ENCODE measurements around the gene EEF1G.
"Not testable (repeated sequence)": the region's sequence is repeated elsewhere in the genome, so short reads cannot be mapped to it uniquely, and the experiment has no call there.

Gene EEF1G

DNA sequence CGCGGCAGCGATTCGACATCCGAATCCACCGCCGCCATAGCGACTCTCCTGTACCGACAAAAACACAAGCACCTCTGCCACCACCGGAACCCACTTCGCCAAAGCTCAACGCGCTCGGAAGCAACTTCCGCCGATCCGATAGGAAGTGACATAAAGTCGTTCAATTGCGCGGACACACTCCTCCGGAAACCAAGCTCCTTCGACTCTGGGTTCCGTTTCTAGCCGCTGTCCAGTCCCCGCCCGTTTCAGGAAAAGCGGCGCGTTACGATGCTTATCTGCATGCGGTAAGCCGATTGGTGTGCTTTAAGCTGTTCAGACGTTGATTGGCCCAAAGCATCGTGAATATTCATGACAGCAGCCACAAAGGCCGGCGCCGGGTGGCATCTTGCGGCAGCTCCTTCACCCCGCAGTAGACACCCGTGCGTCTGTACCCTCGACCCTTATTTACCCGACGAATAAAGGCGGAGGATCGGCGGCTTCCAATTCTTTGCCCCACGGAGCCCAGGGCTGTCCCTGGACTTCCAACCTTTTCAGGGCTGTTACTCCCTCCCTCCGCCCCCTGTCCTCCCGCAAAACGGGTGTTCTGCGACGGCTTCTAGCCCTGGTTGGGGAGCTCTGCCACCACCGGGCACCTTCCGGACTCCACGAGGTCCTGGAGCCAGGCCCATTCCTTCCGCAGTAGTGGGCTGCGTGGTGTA lies 17.9 kb upstream of the EEF1G start, which contains the start of gene TUT1:
TSS of gene TUT1 (minus strand) at position 76 of the 698 bp plus-strand sequence. CDS start at position 38, 38 bp downstream.
- TF ChIP-seq EZH2 (IDR thresholded peaks at IDR 0.05) (no peak), POLR2AphosphoS5 (IDR thresholded peaks at IDR 0.05; ENCODE audit: borderline replicate concordance, low read depth, low read length) (peak; percentile 98), FOXP2 (optimal IDR thresholded peaks at IDR 0.05; ENCODE audit: control extremely low read depth, extremely low read length, insufficient read depth) (peak; percentile 77)
- peaks cover 55% of the 10 kb centered on the region for H3K36me3 ChIP-seq (ENCODE audit: insufficient read depth, low read length)
- peak within 1 kb of the TSS; percentile 89 for H3K27ac ChIP-seq
- no peaks in the 10 kb centered on the region for H3K9me3 ChIP-seq (ENCODE audit: low read depth, low read length)
- DNase-seq (ENCODE audit: low read depth, low spot score) = peak; percentile 98
- peak within 1 kb of the TSS; percentile 94 for H3K9ac ChIP-seq (ENCODE audit: insufficient read length)
- peak within 1 kb of the TSS; percentile 90 for H3K4me3 ChIP-seq

GRCh38 chr11:62588966-62589637 lies 15.4 kb upstream of the EEF1G start:
- Histone ChIP-seq H3K4me3 (no peak overlapping the region), H3K27ac (no peak overlapping the region), H3K9me3 (ENCODE audit: low read depth, low read length) (no peaks in the 10 kb centered on the region), H3K9ac (ENCODE audit: insufficient read length) (no peak overlapping the region), H3K36me3 (ENCODE audit: insufficient read depth, low read length) (peaks cover 43% of the 10 kb centered on the region)
- no peak for TF ChIP-seq FOXP2 (optimal IDR thresholded peaks at IDR 0.05; ENCODE audit: control extremely low read depth, extremely low read length, insufficient read depth)
- no peak for TF ChIP-seq EZH2 (IDR thresholded peaks at IDR 0.05)
- no peak for TF ChIP-seq POLR2AphosphoS5 (IDR thresholded peaks at IDR 0.05; ENCODE audit: borderline replicate concordance, low read depth, low read length)
- no peak for DNase-seq (ENCODE audit: low read depth, low spot score)

- peaks cover 45% of the 10 kb centered on the region for H3K36me3 ChIP-seq (ENCODE audit: insufficient read depth, low read length)
- H3K4me3 ChIP-seq; H3K9me3 ChIP-seq (ENCODE audit: low read depth, low read length); DNase-seq (ENCODE audit: low read depth, low spot score); H3K9ac ChIP-seq (ENCODE audit: insufficient read length); H3K27ac ChIP-seq: not testable (repeated sequence)
These were observed 11.7 kb upstream of the EEF1G start for GRCh38 chr11:62585356-62585755.

DNA sequence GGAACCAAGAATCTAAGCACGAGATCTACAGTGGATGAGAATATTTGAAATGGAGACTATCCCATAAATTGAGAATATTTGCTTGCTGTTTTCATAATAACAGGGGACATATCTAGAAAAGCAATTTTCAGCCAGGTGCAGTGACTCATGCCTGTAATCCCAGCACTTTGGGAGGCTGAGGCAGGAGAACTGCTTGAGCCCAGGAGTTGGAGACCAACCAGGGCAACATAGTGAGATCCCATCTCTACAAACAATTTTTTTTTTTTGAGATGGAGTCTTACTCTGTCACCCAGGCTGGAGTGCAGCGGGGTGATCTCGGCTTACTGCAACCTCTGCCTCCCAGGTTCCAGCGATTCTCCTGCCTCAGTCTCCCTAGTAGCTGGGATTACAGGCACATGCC lies 8.0 kb upstream of the EEF1G start:
- H3K36me3 ChIP-seq (ENCODE audit: insufficient read depth, low read length) = peaks cover 51% of the 10 kb centered on the region
- H3K9ac ChIP-seq (ENCODE audit: insufficient read length); H3K27ac ChIP-seq; DNase-seq (ENCODE audit: low read depth, low spot score); H3K9me3 ChIP-seq (ENCODE audit: low read depth, low read length); H3K4me3 ChIP-seq: not testable (repeated sequence)

DNA sequence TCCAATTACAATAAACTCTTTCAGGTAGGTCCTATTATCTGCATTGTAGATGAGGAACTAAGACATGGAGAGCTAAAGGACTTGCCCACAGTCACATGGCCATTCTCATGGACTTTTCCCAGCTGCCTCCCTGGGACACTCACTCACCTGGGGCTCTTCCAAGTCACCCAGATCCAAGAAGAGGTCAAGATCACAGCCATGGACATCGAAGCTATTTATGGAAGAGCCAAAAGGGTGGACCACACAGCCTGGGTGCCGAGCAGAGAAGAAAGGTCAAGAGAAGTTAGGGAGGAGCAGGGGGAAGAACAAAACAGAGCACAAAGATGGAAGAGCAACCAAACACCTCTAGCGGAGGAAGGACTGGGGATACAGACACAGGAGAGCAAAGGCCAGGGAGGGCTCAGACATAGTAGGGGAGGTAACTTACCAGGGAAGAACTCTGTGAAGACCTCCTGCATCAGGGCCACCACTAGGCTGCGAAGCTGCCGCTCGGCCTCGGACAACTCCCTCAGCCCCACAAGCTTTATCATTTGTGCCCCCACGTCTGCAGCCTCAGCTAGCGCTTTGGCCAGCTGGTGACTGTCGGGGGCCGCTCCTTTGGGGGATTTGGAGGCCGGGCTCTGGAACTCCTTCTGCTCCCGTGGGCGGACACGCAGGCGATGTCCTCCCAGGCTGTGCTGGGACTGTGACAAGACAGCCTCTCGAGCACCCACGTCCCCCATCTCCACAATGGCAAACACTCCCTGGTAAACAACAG lies 7.4 kb upstream of the EEF1G start:
- no peak for DNase-seq (ENCODE audit: low read depth, low spot score)
- TF ChIP-seq EZH2 (IDR thresholded peaks at IDR 0.05) (no peak), FOXP2 (optimal IDR thresholded peaks at IDR 0.05; ENCODE audit: control extremely low read depth, extremely low read length, insufficient read depth) (no peak), POLR2AphosphoS5 (IDR thresholded peaks at IDR 0.05; ENCODE audit: borderline replicate concordance, low read depth, low read length) (no peak)
- Histone ChIP-seq H3K9me3 (ENCODE audit: low read depth, low read length) (no peaks in the 10 kb centered on the region), H3K9ac (ENCODE audit: insufficient read length) (no peak overlapping the region), H3K36me3 (ENCODE audit: insufficient read depth, low read length) (peaks cover 54% of the 10 kb centered on the region), H3K27ac (no peak overlapping the region), H3K4me3 (no peak overlapping the region)

GRCh38 chr11:62579252-62579651 lies 5.6 kb upstream of the EEF1G start:
- H3K4me3 ChIP-seq = no peak overlapping the region
- peaks cover 52% of the 10 kb centered on the region; the same call in 1 of the 2 replicates for H3K36me3 ChIP-seq (ENCODE audit: insufficient read depth, low read length)
- no peak overlapping the region for H3K9ac ChIP-seq (ENCODE audit: insufficient read length)
- no peak for DNase-seq (ENCODE audit: low read depth, low spot score)
- H3K27ac ChIP-seq = no peak overlapping the region
- H3K9me3 ChIP-seq (ENCODE audit: low read depth, low read length) = no peaks in the 10 kb centered on the region
- TF ChIP-seq FOXP2 (optimal IDR thresholded peaks at IDR 0.05; ENCODE audit: control extremely low read depth, extremely low read length, insufficient read depth) (no peak), EZH2 (IDR thresholded peaks at IDR 0.05) (no peak), POLR2AphosphoS5 (IDR thresholded peaks at IDR 0.05; ENCODE audit: borderline replicate concordance, low read depth, low read length) (no peak)

DNA sequence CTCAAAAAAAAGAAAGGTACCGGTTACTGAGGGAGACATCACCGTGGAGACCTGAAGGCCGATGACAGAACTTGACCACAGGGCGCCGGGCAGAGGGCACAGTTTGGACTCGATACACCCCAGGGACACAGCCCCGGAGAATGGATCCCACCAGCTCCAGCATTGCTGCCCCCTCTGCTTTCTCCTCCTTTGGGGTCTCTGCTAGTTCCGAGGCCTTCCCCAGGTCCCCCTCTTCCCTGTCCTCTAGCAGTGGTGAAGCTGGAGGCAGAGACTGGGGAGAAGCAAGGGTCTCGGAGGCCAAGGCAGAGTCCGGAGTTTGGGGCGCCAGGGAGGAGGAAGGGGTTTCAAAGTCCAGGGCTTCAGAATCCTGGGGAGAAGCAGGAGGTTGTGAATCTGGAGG lies 4.8 kb upstream of the EEF1G start:
- Histone ChIP-seq H3K27ac (no peak overlapping the region), H3K36me3 (ENCODE audit: insufficient read depth, low read length) (peaks cover 45% of the 10 kb centered on the region; the same call in 1 of the 2 replicates), H3K4me3 (no peak overlapping the region), H3K9me3 (ENCODE audit: low read depth, low read length) (no peaks in the 10 kb centered on the region), H3K9ac (ENCODE audit: insufficient read length) (no peak overlapping the region)
- TF ChIP-seq FOXP2 (optimal IDR thresholded peaks at IDR 0.05; ENCODE audit: control extremely low read depth, extremely low read length, insufficient read depth) (no peak), POLR2AphosphoS5 (IDR thresholded peaks at IDR 0.05; ENCODE audit: borderline replicate concordance, low read depth, low read length) (no peak), EZH2 (IDR thresholded peaks at IDR 0.05) (no peak)
- no peak for DNase-seq (ENCODE audit: low read depth, low spot score)

- no peak overlapping the region for H3K27ac ChIP-seq
- H3K9me3 ChIP-seq (ENCODE audit: low read depth, low read length) = no peaks in the 10 kb centered on the region
- DNase-seq (ENCODE audit: low read depth, low spot score) = no peak
- H3K4me3 ChIP-seq = no peak overlapping the region
- peaks cover 53% of the 10 kb centered on the region for H3K36me3 ChIP-seq (ENCODE audit: insufficient read depth, low read length)
- TF ChIP-seq POLR2AphosphoS5 (IDR thresholded peaks at IDR 0.05; ENCODE audit: borderline replicate concordance, low read depth, low read length) (no peak), EZH2 (IDR thresholded peaks at IDR 0.05) (no peak)
- no peak overlapping the region for H3K9ac ChIP-seq (ENCODE audit: insufficient read length)
These were observed 3.5 kb upstream of the EEF1G start for GRCh38 chr11:62577046-62577714.

All from SK-N-MC (cell line).